ENCODE measurements around the gene EXTL2.

- no peak for TF ChIP-seq CTCF (IDR thresholded peaks at IDR 0.05)
- no peak for TF ChIP-seq POLR2A (IDR thresholded peaks at IDR 0.05)
These were observed 41.7 kb downstream of the EXTL2 start for GRCh38 chr1:100852976-100853375.
